ENCODE data around the gene PPIG.
"Not testable (repeated sequence)": the region's sequence is repeated elsewhere in the genome, so short reads cannot be mapped to it uniquely, and the experiment has no call there.

The PPIG gene

GRCh38 chr2:169664978-169665930 lies 81.1 kb downstream of the PPIG start:
- no peak for DNase-seq

GRCh38 chr2:169667583-169667982 lies 83.4 kb downstream of the PPIG start:
- no peak for DNase-seq

DNA sequence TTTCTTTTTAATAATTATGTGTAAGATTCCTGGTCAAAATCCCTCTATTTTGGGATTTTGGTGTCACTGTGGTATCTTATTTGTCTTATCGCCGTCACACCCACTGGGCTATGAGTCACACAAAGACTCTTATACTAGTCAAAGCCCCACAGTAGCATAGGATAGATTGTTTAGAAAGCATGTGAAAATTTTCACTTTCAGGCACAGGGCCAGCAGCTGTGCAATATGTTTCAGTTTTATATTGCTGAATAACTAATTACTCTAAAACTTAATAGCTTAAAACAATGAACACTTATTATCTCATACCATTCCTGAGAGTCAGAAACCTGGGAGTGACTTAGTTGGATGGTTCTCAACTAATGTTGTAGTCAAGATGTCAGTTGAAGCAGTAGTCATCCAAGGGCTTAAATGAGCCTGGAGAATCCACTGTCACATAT lies 86.1 kb downstream of the PPIG start:
- no peak for DNase-seq

DNA sequence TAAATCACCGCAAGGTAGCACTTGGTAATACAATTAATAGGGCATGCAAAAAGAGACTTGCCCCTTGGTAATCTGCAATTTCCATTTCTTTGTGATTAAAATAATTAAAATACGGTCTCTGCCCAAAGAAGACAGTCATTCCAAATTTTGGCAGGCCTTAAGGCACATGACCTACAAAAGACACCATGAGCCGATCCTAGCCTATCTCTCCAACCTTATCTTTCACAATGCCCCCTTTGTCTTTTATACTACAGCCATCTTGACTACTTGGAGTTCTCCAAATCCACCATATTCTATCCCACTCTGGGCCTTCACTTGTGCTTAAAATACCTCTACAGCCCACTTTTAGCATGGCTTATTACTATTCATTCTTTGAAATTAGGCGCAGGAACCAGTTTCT lies 86.8 kb downstream of the PPIG start:
- no peak for DNase-seq

DNA sequence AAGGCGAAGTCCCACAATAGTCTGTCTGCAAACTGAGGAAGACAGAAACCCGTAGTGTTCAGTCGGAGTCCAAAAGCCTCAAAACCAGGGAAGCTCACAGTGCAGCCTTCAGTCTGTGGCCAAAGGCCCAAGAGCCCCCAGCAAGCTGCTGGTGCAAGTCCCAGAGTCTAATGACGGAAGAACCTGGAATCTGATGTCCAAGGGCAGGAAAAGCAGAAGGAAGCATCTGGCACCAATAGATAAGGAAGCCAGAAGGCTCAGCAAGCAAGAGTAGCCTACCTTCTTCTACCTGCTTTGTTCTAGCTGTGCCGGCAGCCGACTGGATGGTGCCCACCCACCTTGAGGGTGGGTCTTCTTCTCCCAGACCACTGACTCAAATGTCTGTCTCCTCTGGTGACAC lies 88.3 kb downstream of the PPIG start:
- no peak for DNase-seq

GRCh38 chr2:169673106-169673505 lies 89.0 kb downstream of the PPIG start:
- DNase-seq, result no peak

GRCh38 chr2:169673921-169674320 lies 89.8 kb downstream of the PPIG start:
- DNase-seq, result no peak

GRCh38 chr2:169676357-169676756 lies 92.2 kb downstream of the PPIG start:
- DNase-seq, result no peak

DNA sequence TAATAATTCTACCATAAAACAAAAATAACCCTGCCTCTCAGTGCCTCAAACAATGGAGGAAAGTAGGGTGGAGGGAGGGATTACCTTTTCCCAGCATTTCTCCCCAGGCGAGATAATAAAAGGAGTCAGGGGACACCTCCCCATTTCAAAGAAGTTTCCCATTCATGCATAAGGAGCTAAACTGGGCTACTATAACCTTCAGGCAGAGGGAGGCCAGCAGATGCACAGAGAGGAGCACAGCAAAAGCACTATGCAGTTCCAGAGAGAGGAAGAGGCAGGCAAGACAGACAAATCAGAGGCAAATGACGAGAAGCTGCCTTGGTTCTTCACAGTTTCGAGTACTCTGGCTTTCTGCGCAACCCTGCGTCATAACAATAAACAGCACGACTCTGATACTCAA lies 92.7 kb downstream of the PPIG start:
- DNase-seq, result no peak

GRCh38 chr2:169683054-169683424 lies 98.9 kb downstream of the PPIG start:
- no peak for DNase-seq

DNA sequence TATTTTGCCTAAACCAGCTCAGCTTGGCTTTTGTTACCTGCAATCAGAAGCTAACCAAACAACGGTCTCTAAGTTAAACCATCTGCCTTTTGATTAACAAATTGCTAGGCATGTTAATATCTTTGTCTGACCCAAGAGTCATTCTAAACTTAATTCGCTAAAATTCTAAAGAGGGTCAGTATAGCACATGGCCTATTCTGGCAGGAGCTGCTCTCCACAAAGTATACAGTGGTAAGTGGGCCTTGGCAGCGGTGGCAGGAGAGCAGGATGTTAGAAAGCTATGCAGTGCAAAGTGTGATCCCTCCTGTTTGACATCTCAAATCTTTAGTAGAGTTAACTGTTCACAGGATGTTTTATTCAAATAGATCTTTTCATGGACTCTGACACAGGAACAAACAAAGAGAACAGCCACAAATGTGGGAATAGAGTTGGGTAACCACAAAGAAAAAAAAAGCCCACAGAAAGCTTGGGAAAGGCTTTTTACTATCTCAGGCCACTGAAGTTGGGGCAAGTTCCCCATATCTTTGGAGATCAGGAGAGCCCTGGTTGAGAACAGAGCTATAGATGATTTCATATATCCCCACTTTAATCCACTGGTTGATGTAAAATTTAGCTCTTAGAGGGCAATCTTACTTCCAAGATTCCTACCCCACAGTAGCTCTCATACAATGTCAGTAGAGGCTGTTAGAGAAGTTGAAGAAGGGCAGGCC lies 99.4 kb downstream of the PPIG start:
- DNase-seq, result no peak

DNA sequence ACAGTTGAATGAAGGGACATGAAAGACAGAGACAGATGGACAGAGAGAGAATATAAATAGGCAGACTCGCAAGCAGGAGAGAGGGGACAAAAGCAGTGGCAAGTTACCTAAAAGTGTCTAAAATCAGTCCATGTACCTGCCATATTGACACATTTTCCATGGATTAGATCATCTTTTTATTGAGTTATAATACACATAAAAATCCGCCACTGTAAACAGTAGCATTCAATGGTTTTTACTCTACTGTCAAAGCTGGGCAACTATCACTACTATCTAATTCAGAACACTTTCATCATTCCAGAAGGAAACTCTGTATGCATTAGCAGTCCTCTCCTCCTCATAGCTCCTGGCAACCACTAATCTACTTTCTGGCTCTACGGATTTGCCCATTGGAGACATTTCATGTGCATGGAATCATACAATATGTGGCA lies 100.0 kb downstream of the PPIG start:
- DNase-seq, result no peak

DNA sequence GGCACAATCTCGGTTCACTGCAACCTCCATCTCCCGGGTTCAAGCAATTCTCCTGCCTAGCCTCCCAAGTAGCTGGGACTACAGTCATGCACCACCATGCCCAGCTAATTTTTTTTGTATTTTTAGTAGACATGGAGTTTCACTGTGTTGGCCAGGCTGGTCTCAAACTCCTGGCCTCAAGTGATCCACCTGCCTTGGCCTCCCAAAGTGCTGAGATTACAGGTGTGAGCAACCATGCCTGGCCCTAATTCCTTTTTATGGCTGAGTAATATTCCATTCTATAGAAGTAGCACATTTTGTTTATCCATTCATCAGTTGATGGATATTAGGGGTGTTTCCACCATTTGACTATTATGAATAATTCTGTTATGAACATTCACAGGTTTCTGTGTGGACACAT lies 100.6 kb downstream of the PPIG start:
- not testable (repeated sequence) for DNase-seq

DNA sequence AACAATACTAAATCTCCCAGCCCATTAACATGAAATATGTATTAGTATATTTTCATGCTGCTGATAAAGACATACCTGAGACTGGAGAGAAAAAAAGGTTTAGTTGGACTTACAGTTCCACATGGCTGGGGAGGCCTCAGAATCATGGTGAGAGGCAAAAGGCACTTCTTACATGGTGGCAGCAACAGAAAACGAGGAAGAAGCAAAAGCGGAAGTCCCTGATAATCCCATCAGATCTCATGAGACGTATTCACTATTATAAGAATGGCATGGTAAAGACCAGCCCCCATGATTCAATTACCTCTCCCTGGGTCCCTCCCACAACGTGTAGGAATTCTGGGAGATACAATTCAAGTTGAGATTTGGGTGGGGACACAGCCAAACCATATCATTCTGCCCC lies 102.7 kb downstream of the PPIG start:
- not testable (repeated sequence) for DNase-seq

- DNase-seq, result not testable (repeated sequence)
Observed at GRCh38 chr2:169687943-169688342, 103.8 kb downstream of the PPIG start.

DNA sequence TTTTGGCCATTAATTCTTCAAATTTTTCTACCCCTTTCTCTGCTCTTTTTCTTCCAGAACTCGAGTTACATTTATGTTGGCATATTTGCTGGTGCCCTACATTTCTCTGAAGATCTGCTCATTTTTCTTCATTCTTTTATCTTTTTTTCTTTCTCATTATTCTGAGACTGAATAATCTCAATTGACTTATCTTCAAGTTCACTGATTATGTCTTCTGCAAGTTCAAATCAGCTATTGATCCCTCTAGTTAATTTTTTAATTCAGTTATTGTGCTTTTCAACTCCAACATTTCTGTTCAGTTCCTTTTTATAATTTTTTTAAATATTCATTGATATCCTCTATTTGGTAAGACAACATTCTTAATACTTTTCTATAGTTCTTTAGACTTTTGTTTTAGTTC lies 106.8 kb downstream of the PPIG start:
- no peak for DNase-seq
